GM10248 (cell line): ENCODE results near the gene ASCL3.
"Not testable (repeated sequence)": the region's sequence is repeated elsewhere in the genome, so short reads cannot be mapped to it uniquely, and the experiment has no call there.

Experiments used
- CTCF ChIA-PET: fragments of 300-600 bp; sonication (Branson Sonifier 250); formaldehyde crosslinking; extraction: SDS; loops from one replicate; lab custom pipeline; 2021; ENCODE audit warnings: antibody characterized with exemption; lab: Yijun Ruan, JAX
- POLR2A ChIA-PET: fragments of 350-650 bp; sonication (Branson Sonifier 250); formaldehyde crosslinking; extraction: SDS; loops from one replicate; lab custom pipeline; 2020; ENCODE audit warnings: antibody characterized with exemption; lab: Yijun Ruan, JAX
- DNase-seq: peaks from one replicate; pipeline ENCODE4 v3.0.0; 2012; ENCODE audit errors: extremely low spot score
- TF ChIP-seq, protein P1 (sequence below): IDR thresholded peaks from 2 replicates; pipeline ENCODE4 v1.5.1; 2012; ENCODE audit warnings: mild to moderate bottlenecking, low read depth; ENCODE audit errors: extremely low read depth, missing control alignments, control extremely low read depth

Gene ASCL3

DNA sequence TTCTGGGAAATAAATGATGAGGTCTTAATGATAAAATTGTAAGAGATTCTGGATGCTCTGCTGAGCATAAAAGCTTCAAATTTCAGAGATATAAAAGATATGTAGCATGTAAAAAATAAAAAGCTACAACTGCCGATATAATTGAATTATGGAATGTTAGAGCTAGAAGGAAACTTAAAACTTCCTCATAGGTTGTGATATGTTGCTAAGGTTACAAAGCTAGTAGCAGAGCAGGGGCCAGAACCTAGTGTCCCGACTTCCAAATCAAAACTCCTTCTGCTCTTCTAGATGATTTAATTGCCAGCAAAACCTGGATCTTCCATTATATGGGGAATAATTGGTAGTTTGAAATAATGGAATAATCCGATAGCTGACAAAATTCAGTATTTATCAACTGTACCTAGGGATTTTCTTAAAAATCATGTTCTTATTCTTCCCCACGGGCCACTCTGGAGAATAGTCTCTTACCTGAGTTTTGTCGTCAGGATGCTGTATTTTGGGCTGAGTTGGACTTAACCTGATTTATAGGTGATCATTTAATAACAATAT lies at the start of gene ASCL3:
TSS of gene ASCL3 (minus strand) at position 499 of the 549 bp plus-strand sequence. CDS start 4,855 bp downstream, outside the sequence.
- ChIA-PET CTCF (interaction anchor here (1.2 to 13.3 kb wide), 3 partner anchors 15 to 73 kb away, joined by 3 to 102 read pairs (median 3); no protein-coding TSS in a partner anchor), POLR2A (no interaction called here)
- DNase-seq: no peak
- TF ChIP-seq, protein P1, sequence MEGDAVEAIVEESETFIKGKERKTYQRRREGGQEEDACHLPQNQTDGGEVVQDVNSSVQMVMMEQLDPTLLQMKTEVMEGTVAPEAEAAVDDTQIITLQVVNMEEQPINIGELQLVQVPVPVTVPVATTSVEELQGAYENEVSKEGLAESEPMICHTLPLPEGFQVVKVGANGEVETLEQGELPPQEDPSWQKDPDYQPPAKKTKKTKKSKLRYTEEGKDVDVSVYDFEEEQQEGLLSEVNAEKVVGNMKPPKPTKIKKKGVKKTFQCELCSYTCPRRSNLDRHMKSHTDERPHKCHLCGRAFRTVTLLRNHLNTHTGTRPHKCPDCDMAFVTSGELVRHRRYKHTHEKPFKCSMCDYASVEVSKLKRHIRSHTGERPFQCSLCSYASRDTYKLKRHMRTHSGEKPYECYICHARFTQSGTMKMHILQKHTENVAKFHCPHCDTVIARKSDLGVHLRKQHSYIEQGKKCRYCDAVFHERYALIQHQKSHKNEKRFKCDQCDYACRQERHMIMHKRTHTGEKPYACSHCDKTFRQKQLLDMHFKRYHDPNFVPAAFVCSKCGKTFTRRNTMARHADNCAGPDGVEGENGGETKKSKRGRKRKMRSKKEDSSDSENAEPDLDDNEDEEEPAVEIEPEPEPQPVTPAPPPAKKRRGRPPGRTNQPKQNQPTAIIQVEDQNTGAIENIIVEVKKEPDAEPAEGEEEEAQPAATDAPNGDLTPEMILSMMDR: no peak

DNA sequence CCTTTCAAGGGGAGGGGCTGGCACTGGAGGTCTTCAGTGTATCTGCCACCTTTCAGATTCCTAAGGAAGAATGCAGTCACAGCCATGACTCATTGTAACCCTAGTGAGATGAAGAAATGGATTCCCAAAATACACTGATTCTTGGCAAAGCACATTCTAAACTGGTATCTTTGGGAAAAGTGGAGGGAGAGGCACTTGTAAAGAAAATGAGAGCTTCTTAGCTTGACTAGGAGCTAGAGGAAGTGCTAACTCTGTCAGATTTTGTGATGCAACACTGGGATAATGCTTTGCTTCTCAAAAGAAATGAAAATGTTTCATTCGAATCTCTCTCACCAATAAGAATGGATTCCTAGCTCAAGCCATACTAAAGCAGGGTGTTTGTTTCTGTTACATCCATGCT lies 46.6 kb upstream of the ASCL3 start:
- DNase-seq: no peak
- POLR2A ChIA-PET: no interaction called here
- TF ChIP-seq, protein P1: no peak
- CTCF ChIA-PET: no interaction called here

DNA sequence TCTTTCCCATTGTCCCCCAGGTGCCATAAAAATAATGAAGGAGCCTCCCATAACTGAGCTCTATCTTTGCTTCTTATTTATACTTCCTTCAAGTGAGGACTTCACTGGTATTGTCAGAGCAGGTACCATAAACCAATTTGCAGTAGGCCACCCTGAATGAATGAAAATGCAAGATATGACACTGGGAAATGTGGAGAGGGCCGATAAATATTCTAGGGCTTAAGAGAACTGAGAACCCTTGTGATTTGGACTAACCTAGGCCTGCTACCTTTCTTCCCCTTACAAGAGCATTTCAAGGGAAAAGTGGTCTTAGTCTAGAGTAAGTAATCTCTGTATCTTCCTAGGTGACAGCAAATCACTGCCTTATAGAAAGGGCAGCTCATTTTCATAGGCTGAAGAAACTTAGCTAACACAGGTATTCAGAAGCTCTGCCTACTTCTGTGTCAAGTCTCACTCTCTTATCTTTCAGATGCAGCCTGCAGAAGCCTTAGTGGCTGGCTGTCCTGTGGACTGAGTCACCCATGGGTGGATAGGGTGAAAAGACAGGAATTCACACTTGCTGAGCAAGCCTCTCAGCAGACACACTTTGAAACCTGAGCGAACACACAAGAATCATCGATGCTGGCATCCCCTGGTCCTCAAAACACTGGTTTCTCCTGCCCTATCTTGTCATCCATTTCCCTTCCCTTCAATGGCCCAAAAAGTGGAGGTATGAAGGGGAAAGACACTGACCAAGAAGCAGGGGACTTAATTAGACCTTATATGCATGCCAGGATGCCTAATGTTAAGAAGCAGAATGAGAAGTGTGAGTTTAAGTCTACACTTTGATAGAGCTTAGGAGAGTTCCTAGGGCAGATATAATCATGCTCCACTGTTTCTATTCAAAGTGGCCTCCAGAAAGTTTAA lies 45.8 kb upstream of the ASCL3 start:
- DNase-seq: no peak
- ChIA-PET CTCF (interaction anchor here (1.0 to 1.6 kb wide), 4 partner anchors 9 to 29 kb away, joined by 3 to 9 read pairs (median 4); no protein-coding TSS in a partner anchor), POLR2A (no interaction called here)
- TF ChIP-seq, protein P1: no peak

DNA sequence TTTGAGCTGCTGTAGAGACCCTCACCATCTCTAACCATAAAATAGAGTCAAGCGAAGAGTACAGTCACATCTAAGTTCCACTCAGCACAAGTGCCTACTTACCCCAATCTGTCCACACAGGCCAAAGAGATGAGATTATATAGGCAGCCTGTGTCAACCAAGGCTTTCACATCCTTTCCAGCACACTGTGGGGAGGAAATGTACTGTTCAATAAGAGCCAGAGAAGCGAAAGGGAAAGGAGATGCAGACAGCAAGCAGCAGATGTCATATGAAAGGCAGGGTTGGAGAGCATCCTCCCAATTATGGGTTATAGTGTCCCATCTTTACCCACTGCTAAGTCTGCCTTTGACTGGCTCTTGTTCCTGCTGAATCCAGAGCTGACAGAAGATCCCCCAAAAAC lies 44.6 kb upstream of the ASCL3 start:
- TF ChIP-seq, protein P1: no peak
- DNase-seq: no peak
- ChIA-PET POLR2A (no interaction called here), CTCF (interaction anchor here (1.0 to 1.6 kb wide), 4 partner anchors 10 to 30 kb away, joined by 3 to 9 read pairs (median 4); no protein-coding TSS in a partner anchor)

- DNase-seq, POLR2A ChIA-PET: not testable (repeated sequence)
- CTCF ChIA-PET: interaction anchor here (1.5 to 1.6 kb wide), 3 partner anchors 26 to 151 kb away, joined by 3 to 4 read pairs (median 3); no protein-coding TSS in a partner anchor
Observed at GRCh38 chr11:8986772-8987171, 44.0 kb upstream of the ASCL3 start.

DNA sequence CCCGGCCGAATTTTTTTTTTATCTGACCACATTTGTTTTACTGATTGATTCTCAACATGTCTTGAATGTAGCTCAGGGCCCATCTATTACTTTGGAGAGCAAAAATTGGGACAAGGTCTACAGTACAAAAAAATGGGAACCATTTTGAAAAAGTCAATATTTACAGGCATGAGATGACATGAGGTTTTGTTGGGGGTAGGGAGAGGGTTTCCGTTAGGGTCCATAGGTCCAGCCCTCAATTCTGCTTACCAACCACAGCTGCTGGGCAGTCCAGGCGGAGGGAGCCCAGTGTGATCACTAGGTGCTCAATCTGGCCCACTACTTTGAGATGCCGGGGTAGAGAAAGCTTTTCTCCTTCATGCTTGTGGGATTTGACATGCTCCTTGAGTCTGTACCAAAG lies 42.6 kb upstream of the ASCL3 start:
- ChIA-PET CTCF (interaction anchor here (1.5 to 1.6 kb wide), 2 partner anchors 25 to 152 kb away, joined by 3 to 4 read pairs; no protein-coding TSS in a partner anchor), POLR2A (no interaction called here)
- TF ChIP-seq, protein P1: no peak
- DNase-seq: no peak

GRCh38 chr11:8983552-8983951 lies 40.7 kb upstream of the ASCL3 start:
- POLR2A ChIA-PET: no interaction called here
- CTCF ChIA-PET: interaction anchor here (1.3 to 1.5 kb wide), 3 partner anchors 24 to 32 kb away, joined by 3 to 5 read pairs (median 4); no protein-coding TSS in a partner anchor
- TF ChIP-seq, protein P1: no peak
- no peak for DNase-seq
